Stimulated activated memory B cell treated with anti-CD40 and anti-IgM and Interleukin-4, amounts not matched to agents 10 μg/mL and 1 μg/mL and 100 μg/mL, for 72 hours (primary cell): ENCODE results near the gene BRINP2.

Source experiments
- ATAC-seq: fragments of 150-1000 bp; cut with Tn5 transposase; 2 replicates; pipeline ENCODE4 v1.10.0; 2021
- H3K27ac Mint-ChIP-seq: one replicate; pipeline ENCODE4 v1.8.0; 2022; ENCODE audit warnings: mild to moderate bottlenecking, mixed read lengths
- H3K27me3 Mint-ChIP-seq: one replicate; pipeline ENCODE4 v1.8.0; 2022; ENCODE audit warnings: mixed read lengths
- H3K36me3 Mint-ChIP-seq: one replicate; pipeline ENCODE4 v1.8.0; 2022; ENCODE audit warnings: mixed read lengths
- H3K4me1 Mint-ChIP-seq: one replicate; pipeline ENCODE4 v1.8.0; 2022; ENCODE audit warnings: mixed read lengths
- H3K4me3 Mint-ChIP-seq: one replicate; pipeline ENCODE4 v1.8.0; 2022; ENCODE audit warnings: mild to moderate bottlenecking, moderate library complexity, mixed read lengths
- H3K9me3 Mint-ChIP-seq: one replicate; pipeline ENCODE4 v1.8.0; 2022; ENCODE audit warnings: mixed read lengths

BRINP2 gene

DNA sequence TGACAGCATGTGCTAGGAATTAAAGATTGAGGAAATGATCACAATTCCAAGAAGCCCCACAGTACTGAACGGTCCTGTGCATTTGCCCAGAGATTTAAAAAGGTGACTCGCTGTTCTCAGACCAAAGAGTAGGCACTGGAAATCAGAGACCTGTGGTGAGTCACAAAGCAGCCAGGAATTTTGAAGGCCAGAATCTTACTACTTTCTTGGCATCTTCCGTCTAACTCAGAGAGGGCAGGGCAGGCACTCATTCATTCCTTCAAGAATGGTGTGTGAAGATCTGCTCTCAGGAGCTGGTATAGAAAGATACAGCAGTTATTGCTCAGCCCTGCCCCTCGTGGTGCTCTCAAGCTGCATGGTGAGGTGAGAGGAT, 57.9 kb downstream of the BRINP2 start:
- Mint-ChIP-seq H3K9me3 (no peaks in the 10 kb centered on the region), H3K36me3 (no peaks in the 10 kb centered on the region), H3K4me3 (no peak overlapping the region), H3K27ac (no peak overlapping the region), H3K27me3 (no peaks in the 10 kb centered on the region), H3K4me1 (no peaks in the 10 kb centered on the region)
- no peak for ATAC-seq

DNA sequence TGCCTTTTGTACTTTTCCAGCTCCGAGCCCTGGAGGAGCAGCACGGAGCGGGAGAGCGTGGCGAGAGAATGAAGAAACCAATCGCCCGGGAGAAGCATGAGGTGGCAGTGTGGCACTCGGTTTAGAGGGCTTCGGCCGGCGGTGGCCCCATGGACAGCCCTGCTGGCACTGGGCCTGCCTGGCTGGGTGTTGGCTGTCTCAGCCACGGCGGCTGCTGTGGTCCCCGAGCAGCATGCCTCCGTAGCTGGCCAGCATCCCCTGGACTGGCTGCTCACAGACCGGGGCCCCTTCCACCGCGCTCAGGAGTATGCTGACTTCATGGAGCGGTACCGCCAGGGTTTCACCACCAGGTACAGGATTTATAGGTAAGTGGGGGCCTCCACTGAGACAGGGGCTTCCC, 59.0 kb downstream of the BRINP2 start:
- Mint-ChIP-seq H3K27me3 (no peaks in the 10 kb centered on the region), H3K36me3 (no peaks in the 10 kb centered on the region), H3K4me3 (no peak overlapping the region), H3K27ac (no peak overlapping the region), H3K4me1 (no peaks in the 10 kb centered on the region), H3K9me3 (no peaks in the 10 kb centered on the region)
- ATAC-seq, result no peak

GRCh38 chr1:177230228-177231016, 59.7 kb downstream of the BRINP2 start:
- no peak for ATAC-seq
- no peak overlapping the region for H3K27ac Mint-ChIP-seq
- H3K9me3 Mint-ChIP-seq, result no peaks in the 10 kb centered on the region
- no peak overlapping the region for H3K4me3 Mint-ChIP-seq
- H3K4me1 Mint-ChIP-seq, result no peaks in the 10 kb centered on the region
- H3K27me3 Mint-ChIP-seq, result no peaks in the 10 kb centered on the region
- H3K36me3 Mint-ChIP-seq, result no peaks in the 10 kb centered on the region

GRCh38 chr1:177235350-177235749, 64.6 kb downstream of the BRINP2 start:
- no peaks in the 10 kb centered on the region for H3K9me3 Mint-ChIP-seq
- ATAC-seq, result no peak
- H3K4me1 Mint-ChIP-seq, result no peaks in the 10 kb centered on the region
- H3K36me3 Mint-ChIP-seq, result no peaks in the 10 kb centered on the region
- H3K27ac Mint-ChIP-seq, result no peak overlapping the region
- no peaks in the 10 kb centered on the region for H3K27me3 Mint-ChIP-seq
- H3K4me3 Mint-ChIP-seq, result no peak overlapping the region

GRCh38 chr1:177236962-177237361, 66.2 kb downstream of the BRINP2 start:
- no peak for ATAC-seq
- H3K9me3 Mint-ChIP-seq, result no peaks in the 10 kb centered on the region
- H3K27me3 Mint-ChIP-seq, result no peaks in the 10 kb centered on the region
- no peaks in the 10 kb centered on the region for H3K36me3 Mint-ChIP-seq
- no peak overlapping the region for H3K4me3 Mint-ChIP-seq
- no peak overlapping the region for H3K27ac Mint-ChIP-seq
- no peaks in the 10 kb centered on the region for H3K4me1 Mint-ChIP-seq

DNA sequence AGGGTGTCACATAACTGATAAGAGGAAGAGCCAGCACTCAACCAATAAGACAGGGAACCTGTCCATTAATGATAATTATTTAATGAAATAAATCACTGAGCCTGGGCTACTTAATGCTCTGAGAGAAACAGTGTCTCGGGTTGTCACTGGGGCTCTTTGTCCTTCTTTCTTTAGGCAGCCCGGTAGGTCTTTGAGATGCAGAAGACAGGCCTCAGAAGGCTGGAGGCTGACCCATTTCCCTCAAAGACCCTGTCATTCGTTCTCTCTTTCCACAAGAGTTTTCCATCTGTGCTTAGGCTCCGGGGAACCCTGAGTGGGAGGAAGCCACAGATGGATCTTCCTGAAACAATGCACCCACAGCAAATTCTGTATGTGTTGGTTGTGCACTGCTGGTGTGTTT, 68.2 kb downstream of the BRINP2 start:
- Mint-ChIP-seq H3K4me3 (no peak overlapping the region), H3K27me3 (no peaks in the 10 kb centered on the region), H3K9me3 (peaks cover 6% of the 10 kb centered on the region), H3K36me3 (no peaks in the 10 kb centered on the region), H3K27ac (no peak overlapping the region), H3K4me1 (no peaks in the 10 kb centered on the region)
- no peak for ATAC-seq

DNA sequence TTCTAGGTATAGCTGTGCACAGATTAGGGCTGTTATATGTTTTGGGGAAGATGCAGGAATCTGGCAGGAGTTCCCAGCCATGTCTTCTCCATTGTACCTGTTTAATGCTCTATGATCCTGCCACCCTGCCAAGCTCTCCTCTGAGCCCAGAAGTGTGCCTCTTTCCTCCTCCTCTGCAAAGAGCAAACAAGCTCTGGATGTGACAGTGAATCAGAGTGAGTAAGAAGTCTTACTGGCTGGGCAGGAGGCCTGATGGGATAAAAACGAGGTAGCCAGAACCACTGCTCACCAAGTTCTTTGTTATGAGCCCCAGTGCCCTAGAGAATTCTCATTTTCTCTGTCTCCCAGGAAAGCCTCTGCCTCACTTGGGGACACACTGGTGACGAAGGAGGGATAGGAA, 69.0 kb downstream of the BRINP2 start:
- ATAC-seq, result no peak
- Mint-ChIP-seq H3K36me3 (no peaks in the 10 kb centered on the region), H3K9me3 (peaks cover 6% of the 10 kb centered on the region), H3K4me3 (no peak overlapping the region), H3K27me3 (no peaks in the 10 kb centered on the region), H3K4me1 (no peaks in the 10 kb centered on the region), H3K27ac (no peak overlapping the region)

- H3K9me3 Mint-ChIP-seq, result peaks cover 9% of the 10 kb centered on the region
- no peaks in the 10 kb centered on the region for H3K36me3 Mint-ChIP-seq
- no peaks in the 10 kb centered on the region for H3K27me3 Mint-ChIP-seq
- no peaks in the 10 kb centered on the region for H3K4me1 Mint-ChIP-seq
- H3K4me3 Mint-ChIP-seq, result no peak overlapping the region
- no peak overlapping the region for H3K27ac Mint-ChIP-seq
- no peak for ATAC-seq
Measured at GRCh38 chr1:177243773-177244172, 73.0 kb downstream of the BRINP2 start.

DNA sequence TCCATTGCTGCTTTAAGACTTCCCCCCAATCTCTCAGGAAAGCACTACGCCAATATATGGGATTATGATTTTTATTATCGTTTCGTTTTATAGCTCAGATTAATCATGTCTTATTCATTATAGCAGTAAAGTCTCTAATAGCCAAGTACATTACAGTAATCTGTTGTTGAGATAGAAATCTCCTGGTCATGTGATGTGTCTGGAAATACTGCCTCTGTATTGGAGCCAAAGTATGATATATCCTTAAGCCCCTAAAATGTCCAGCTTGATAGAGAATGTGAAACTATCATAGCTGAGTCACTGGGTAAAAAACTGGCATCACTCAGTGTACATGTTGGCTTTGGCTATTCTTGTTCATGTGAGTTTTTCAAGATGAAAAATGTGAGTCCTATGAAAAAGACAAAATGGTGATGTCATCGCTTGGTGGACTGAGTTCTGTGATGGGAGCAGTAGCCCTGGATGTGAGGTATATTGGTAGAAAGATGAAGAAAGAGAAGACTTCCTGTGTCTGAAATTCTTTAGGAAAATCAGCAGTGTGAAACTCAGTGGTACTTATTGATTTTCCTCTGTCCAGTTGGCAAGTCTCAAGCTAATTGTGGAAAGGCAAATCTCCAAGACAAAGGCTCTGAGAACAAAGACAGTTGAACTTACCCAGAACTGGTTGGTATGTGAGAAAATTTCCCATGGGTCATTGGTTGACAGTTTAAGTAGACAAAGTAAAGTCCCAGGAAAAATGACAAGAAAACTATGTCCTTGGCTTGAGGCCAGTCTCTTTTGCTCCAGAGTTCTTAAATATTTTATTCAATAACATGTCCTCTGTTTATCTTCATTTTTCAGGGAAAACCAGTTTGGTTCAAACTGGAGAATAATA, 76.2 kb downstream of the BRINP2 start:
- no peaks in the 10 kb centered on the region for H3K4me1 Mint-ChIP-seq
- H3K36me3 Mint-ChIP-seq, result no peaks in the 10 kb centered on the region
- H3K4me3 Mint-ChIP-seq, result no peak overlapping the region
- no peaks in the 10 kb centered on the region for H3K27me3 Mint-ChIP-seq
- no peak for ATAC-seq
- H3K9me3 Mint-ChIP-seq, result peaks cover 9% of the 10 kb centered on the region
- no peak overlapping the region for H3K27ac Mint-ChIP-seq

DNA sequence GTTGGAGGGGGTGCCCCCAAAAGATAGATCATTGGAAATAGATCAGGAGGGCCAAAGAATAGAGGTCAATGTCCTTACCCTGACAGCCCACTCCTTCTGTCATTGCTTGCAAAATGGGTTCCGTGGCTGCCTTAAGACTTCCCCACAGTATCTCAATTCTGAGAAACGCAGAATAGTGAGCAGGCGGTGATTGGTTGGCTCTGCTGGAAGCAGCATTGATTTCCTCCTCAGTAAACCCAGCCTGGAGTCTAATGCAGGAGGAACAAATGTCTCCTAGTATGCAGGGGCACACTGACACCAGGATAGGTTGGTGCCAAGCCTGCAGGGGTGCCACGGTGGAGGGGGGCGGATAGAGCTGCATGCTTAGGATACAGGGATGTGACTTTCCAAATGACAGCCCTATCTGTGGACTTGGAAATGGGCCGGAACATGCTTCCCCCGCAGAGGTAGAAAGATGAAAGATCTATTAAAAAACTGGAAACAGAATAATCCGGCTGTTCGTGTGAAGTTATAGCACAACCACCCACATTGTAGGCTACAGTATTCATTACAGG, 76.9 kb downstream of the BRINP2 start:
- Mint-ChIP-seq H3K27ac (no peak overlapping the region), H3K4me1 (no peaks in the 10 kb centered on the region), H3K36me3 (no peaks in the 10 kb centered on the region), H3K4me3 (no peak overlapping the region), H3K27me3 (no peaks in the 10 kb centered on the region), H3K9me3 (peaks cover 9% of the 10 kb centered on the region)
- ATAC-seq, result no peak

DNA sequence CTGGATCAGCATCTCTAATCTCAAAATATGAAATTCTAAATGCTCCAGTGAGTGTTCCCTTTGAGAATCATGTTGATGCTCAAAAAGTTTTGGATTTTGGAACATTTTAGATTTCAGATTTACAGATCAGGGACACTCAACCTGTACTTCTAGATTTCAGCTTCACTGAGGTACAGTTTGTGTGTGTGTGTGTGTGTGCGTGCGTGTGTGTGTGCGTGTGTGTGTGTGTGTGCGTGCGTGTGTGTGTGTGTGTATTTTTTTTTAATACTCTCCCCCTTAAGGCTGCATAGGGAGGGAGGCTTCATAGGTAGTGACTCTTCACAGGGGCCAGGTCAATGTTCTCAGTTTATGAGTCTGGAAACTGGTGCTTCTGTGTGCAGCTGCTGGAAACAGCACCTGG, 77.5 kb downstream of the BRINP2 start:
- H3K36me3 Mint-ChIP-seq, result no peaks in the 10 kb centered on the region
- H3K27ac Mint-ChIP-seq, result no peak overlapping the region
- peaks cover 7% of the 10 kb centered on the region for H3K9me3 Mint-ChIP-seq
- no peak for ATAC-seq
- H3K4me1 Mint-ChIP-seq, result no peaks in the 10 kb centered on the region
- no peak overlapping the region for H3K4me3 Mint-ChIP-seq
- H3K27me3 Mint-ChIP-seq, result no peaks in the 10 kb centered on the region

- no peak overlapping the region for H3K4me3 Mint-ChIP-seq
- H3K36me3 Mint-ChIP-seq, result no peaks in the 10 kb centered on the region
- no peaks in the 10 kb centered on the region for H3K4me1 Mint-ChIP-seq
- H3K9me3 Mint-ChIP-seq, result peaks cover 3% of the 10 kb centered on the region
- no peaks in the 10 kb centered on the region for H3K27me3 Mint-ChIP-seq
- ATAC-seq, result no peak
- no peak overlapping the region for H3K27ac Mint-ChIP-seq
Measured at GRCh38 chr1:177249231-177249630, 78.5 kb downstream of the BRINP2 start.

- Mint-ChIP-seq H3K9me3 (no peaks in the 10 kb centered on the region), H3K27me3 (peaks cover 9% of the 10 kb centered on the region), H3K4me3 (no peak overlapping the region), H3K4me1 (no peaks in the 10 kb centered on the region), H3K27ac (no peak overlapping the region), H3K36me3 (no peaks in the 10 kb centered on the region)
- no peak for ATAC-seq
Measured at GRCh38 chr1:177252877-177253276, 82.1 kb downstream of the BRINP2 start.

- Mint-ChIP-seq H3K36me3 (no peaks in the 10 kb centered on the region), H3K27ac (no peak overlapping the region), H3K9me3 (no peaks in the 10 kb centered on the region), H3K4me1 (no peaks in the 10 kb centered on the region), H3K27me3 (peaks cover 9% of the 10 kb centered on the region), H3K4me3 (no peak overlapping the region)
- ATAC-seq, result no peak
Measured at GRCh38 chr1:177255411-177255810, 84.7 kb downstream of the BRINP2 start.

GRCh38 chr1:177256153-177257075, 85.7 kb downstream of the BRINP2 start:
- H3K36me3 Mint-ChIP-seq, result no peaks in the 10 kb centered on the region
- H3K27me3 Mint-ChIP-seq, result peaks cover 9% of the 10 kb centered on the region
- H3K4me1 Mint-ChIP-seq, result no peaks in the 10 kb centered on the region
- H3K9me3 Mint-ChIP-seq, result no peaks in the 10 kb centered on the region
- ATAC-seq, result no peak
- no peak overlapping the region for H3K27ac Mint-ChIP-seq
- no peak overlapping the region for H3K4me3 Mint-ChIP-seq
